Gastrocnemius medialis (tissue), 4 donors: ENCODE data around the gene VPS9D1. TPM values are rescaled to one million over a fixed set of nuclear protein-coding genes. Genes with fewer than 3 reads are reported as not detected.

Experiments
- ATAC-seq, 2 donors: fragments of 150-250 bp; one replicate each; pipeline ENCODE4 v1.9.1; 2016
- DNase-seq, 2 donors: peaks; one replicate each; pipeline ENCODE4 v3.0.0-alpha.2; 2019
- H3K27ac ChIP-seq, 4 donors: fragments of 200-600 bp; sonication (generic); 1 replicate in 1 of 4; 2 replicates in 3 of 4; pipeline ENCODE4 v1.5.1; 2016 to 2018; ENCODE audit warnings: mild to moderate bottlenecking in 2 of 4, moderate library complexity in 1 of 4
- H3K27me3 ChIP-seq, 3 donors: fragments of 200-600 bp; sonication (generic) in 2 of 3; 1 replicate in 1 of 3; 2 replicates in 2 of 3; pipeline versions ENCODE4 v1.5.1 to v1.6.0; 2016 to 2019; ENCODE audit warnings: mild to moderate bottlenecking in 1 of 3, moderate library complexity in 1 of 3
- H3K36me3 ChIP-seq, 2 donors: fragments of 200-600 bp; sonication (generic) in 1 of 2; one replicate each; pipeline ENCODE4 v1.5.1; 2017 to 2018
- H3K4me1 ChIP-seq, 2 donors: fragments of 200-600 bp; sonication (generic) in 1 of 2; one replicate each; pipeline ENCODE4 v1.5.1; 2016 to 2017; ENCODE audit warnings: mild to moderate bottlenecking in 2 of 2
- H3K4me3 ChIP-seq, 4 donors: fragments of 200-600 bp; sonication (generic) in 3 of 4; 1 replicate in 1 of 4; 2 replicates in 3 of 4; pipeline ENCODE4 v1.5.1; 2016 to 2019; ENCODE audit warnings: mild to moderate bottlenecking in 2 of 4
- H3K9me3 ChIP-seq, 3 donors: fragments of 200-600 bp; sonication (generic) in 2 of 3; 1 replicate in 1 of 3; 2 replicates in 2 of 3; pipeline ENCODE4 v1.5.1; 2016 to 2019
- POLR2A ChIP-seq, 2 donors: fragments of 450-650 bp; IDR thresholded peaks; one replicate each; pipeline ENCODE4 v1.6.1; 2017; ENCODE audit warnings: antibody characterized with exemption in 2 of 2, mild to moderate bottlenecking in 2 of 2, moderate library complexity in 2 of 2
- in situ Hi-C, 4 donors: fragments of 200-750 bp; cut with MboI; loops; one replicate each; pipeline versions ENCODE4 v1.15.0 to v1.8.0; 2017; ENCODE audit warnings: low sequenced_read_pairs in 4 of 4
- intact Hi-C: fragments of 100-400 bp; cut with DNase I; formaldehyde crosslinking; loops from one replicate; pipeline ENCODE4 v1.15.1; 2023; ENCODE audit warnings: low total_unique reads
- total RNA-seq, 4 donors: library from RNA; depleted of rRNA; stranded (reverse); fragments of >200 nt; gene quantifications; one replicate each; pipeline versions ENCODE4 v1.1.0 to v1.2.3, GENCODE V29; 2016
- TF ChIP-seq, protein P1 (sequence below), 5 experiments: fragments of 450-650 bp in 3 of 5; fragments of 200-600 bp in 2 of 5; sonication (generic) in 2 of 5; IDR thresholded peaks in 4 of 5; conservative IDR thresholded peaks in 1 of 5; 1 replicate in 4 of 5; 2 replicates in 1 of 5; pipeline ENCODE4 v1.5.1; 2016 to 2019; ENCODE audit warnings: antibody characterized with exemption in 5 of 5, mild to moderate bottlenecking in 3 of 5, moderate library complexity in 3 of 5

VPS9D1 gene
- total RNA-seq, 4 donors from 2014 or later, result 2.3 to 9.4 (median 3.4) TPM

DNA sequence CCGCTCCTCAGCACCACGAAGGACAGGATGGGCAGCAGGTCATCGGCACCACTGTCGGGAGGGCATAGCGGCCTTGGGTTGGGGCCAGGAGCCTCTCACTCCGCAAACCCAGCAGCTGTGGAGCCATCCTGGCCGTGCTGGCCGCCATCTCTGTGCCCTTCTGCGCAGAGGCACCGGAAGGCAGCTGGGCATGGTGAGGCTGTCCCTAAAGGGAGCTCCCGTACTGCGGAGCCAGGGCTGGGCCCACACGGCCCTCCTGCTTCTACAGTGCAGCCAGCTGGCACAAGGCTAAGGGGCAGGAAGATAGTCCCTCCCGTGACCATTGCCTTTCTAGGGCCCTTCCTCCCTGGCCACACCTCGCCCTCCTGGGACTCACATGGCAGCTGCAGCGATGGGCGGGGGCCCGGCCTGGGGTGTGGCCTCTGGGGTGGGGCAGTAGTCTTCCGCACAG lies 12.2 kb downstream of the VPS9D1 start:
- H3K27me3 ChIP-seq, result peaks cover 5 to 7% (median 6%) of the 10 kb centered on the region in 3 donors
- no peaks in the 10 kb centered on the region for H3K9me3 ChIP-seq
- H3K27ac ChIP-seq, result no peak overlapping the region
- intact Hi-C loops, result no loop called here
- ATAC-seq, result no peak
- DNase-seq, result no peak
- TF ChIP-seq, protein P1, sequence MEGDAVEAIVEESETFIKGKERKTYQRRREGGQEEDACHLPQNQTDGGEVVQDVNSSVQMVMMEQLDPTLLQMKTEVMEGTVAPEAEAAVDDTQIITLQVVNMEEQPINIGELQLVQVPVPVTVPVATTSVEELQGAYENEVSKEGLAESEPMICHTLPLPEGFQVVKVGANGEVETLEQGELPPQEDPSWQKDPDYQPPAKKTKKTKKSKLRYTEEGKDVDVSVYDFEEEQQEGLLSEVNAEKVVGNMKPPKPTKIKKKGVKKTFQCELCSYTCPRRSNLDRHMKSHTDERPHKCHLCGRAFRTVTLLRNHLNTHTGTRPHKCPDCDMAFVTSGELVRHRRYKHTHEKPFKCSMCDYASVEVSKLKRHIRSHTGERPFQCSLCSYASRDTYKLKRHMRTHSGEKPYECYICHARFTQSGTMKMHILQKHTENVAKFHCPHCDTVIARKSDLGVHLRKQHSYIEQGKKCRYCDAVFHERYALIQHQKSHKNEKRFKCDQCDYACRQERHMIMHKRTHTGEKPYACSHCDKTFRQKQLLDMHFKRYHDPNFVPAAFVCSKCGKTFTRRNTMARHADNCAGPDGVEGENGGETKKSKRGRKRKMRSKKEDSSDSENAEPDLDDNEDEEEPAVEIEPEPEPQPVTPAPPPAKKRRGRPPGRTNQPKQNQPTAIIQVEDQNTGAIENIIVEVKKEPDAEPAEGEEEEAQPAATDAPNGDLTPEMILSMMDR (IDR thresholded peaks at IDR 0.05 in 4 of 5, conservative IDR thresholded peaks at IDR 0.05 in 1 of 5), result no peak
- H3K4me3 ChIP-seq, result no peak overlapping the region
- H3K4me1 ChIP-seq, result no peaks in the 10 kb centered on the region
- H3K36me3 ChIP-seq, result no peaks in the 10 kb centered on the region
- in situ Hi-C loops, result loop anchor here in 2 of 4 donors (10.0 kb wide), 2 partner anchors 86 to 166 kb away; partner anchors contain the start of gene TCF25 (in 1 of the 2)

- ATAC-seq (no peak), DNase-seq (no peak)
- intact Hi-C loops, result no loop called here
- TF ChIP-seq POLR2A (IDR thresholded peaks at IDR 0.05), result no peak
- TF ChIP-seq, protein P1 (IDR thresholded peaks at IDR 0.05 in 4 of 5, conservative IDR thresholded peaks at IDR 0.05 in 1 of 5), result no peak
- no peak overlapping the region for H3K27ac ChIP-seq
- H3K27me3 ChIP-seq, result peaks cover 5 to 14% (median 6%) of the 10 kb centered on the region in 3 donors
- no peaks in the 10 kb centered on the region for H3K4me1 ChIP-seq
- H3K36me3 ChIP-seq, result no peaks in the 10 kb centered on the region
- in situ Hi-C loops, result loop anchor here in 2 of 4 donors (10.0 kb wide), 2 partner anchors 87 to 167 kb away; partner anchors contain the start of gene TCF25 (in 1 of the 2)
- no peaks in the 10 kb centered on the region for H3K9me3 ChIP-seq
- H3K4me3 ChIP-seq, result no peak overlapping the region
Measured at GRCh38 chr16:89707695-89708094, 13.0 kb downstream of the VPS9D1 start.

- intact Hi-C loops, result no loop called here
- Histone ChIP-seq H3K27ac (no peak overlapping the region), H3K36me3 (no peaks in the 10 kb centered on the region), H3K4me1 (no peaks in the 10 kb centered on the region), H3K9me3 (no peaks in the 10 kb centered on the region), H3K27me3 (peaks cover 0 to 14% (median 5%) of the 10 kb centered on the region in 3 donors), H3K4me3 (no peak overlapping the region)
- DNase-seq (no peak), ATAC-seq (no peak)
- TF ChIP-seq, protein P1 (IDR thresholded peaks at IDR 0.05 in 4 of 5, conservative IDR thresholded peaks at IDR 0.05 in 1 of 5), result no peak
- TF ChIP-seq POLR2A (IDR thresholded peaks at IDR 0.05), result no peak
- in situ Hi-C loops, result loop anchor here in 2 of 4 donors (10.0 kb wide), 2 partner anchors 88 to 168 kb away; partner anchors contain the start of gene TCF25 (in 1 of the 2)
Measured at GRCh38 chr16:89706518-89707260, 14.0 kb downstream of the VPS9D1 start.

- Histone ChIP-seq H3K9me3 (no peaks in the 10 kb centered on the region), H3K27me3 (peaks cover 0 to 19% (median 5%) of the 10 kb centered on the region in 3 donors), H3K27ac (no peak overlapping the region), H3K4me1 (peaks cover 10 to 12% of the 10 kb centered on the region in 2 donors), H3K36me3 (no peaks in the 10 kb centered on the region), H3K4me3 (no peak overlapping the region)
- DNase-seq, result no peak
- in situ Hi-C loops (loop anchor here in 2 of 4 donors (10.0 kb wide), 2 partner anchors 90 to 170 kb away; partner anchors contain the start of gene TCF25 (in 1 of the 2)), intact Hi-C loops (no loop called here)
- TF ChIP-seq, protein P1 (IDR thresholded peaks at IDR 0.05 in 4 of 5, conservative IDR thresholded peaks at IDR 0.05 in 1 of 5), result no peak
- no peak for TF ChIP-seq POLR2A (IDR thresholded peaks at IDR 0.05)
- ATAC-seq, result no peak
Measured at GRCh38 chr16:89705006-89705405, 15.7 kb downstream of the VPS9D1 start.
